Stimulated activated CD4-positive, alpha-beta T cell treated with anti-CD3 and anti-CD28 coated beads, Interleukin-4, amount 100 ng/mL, for 48 hours (primary cell): Measurements from ENCODE around the gene IL17REL.

Experiments used
- DNase-seq, 2 donors: peaks; one replicate each; pipeline ENCODE4 v3.0.0-alpha.2; 2020; ENCODE audit warnings: low read depth in 2 of 2

The IL17REL gene

GRCh38 chr22:50022171-50022819, 9.7 kb upstream of the IL17REL start:
- DNase-seq, result no peak

GRCh38 chr22:50020606-50021005, 8.0 kb upstream of the IL17REL start:
- DNase-seq, result no peak

- DNase-seq, result no peak
Measured at GRCh38 chr22:50019316-50019715, 6.8 kb upstream of the IL17REL start.

DNA sequence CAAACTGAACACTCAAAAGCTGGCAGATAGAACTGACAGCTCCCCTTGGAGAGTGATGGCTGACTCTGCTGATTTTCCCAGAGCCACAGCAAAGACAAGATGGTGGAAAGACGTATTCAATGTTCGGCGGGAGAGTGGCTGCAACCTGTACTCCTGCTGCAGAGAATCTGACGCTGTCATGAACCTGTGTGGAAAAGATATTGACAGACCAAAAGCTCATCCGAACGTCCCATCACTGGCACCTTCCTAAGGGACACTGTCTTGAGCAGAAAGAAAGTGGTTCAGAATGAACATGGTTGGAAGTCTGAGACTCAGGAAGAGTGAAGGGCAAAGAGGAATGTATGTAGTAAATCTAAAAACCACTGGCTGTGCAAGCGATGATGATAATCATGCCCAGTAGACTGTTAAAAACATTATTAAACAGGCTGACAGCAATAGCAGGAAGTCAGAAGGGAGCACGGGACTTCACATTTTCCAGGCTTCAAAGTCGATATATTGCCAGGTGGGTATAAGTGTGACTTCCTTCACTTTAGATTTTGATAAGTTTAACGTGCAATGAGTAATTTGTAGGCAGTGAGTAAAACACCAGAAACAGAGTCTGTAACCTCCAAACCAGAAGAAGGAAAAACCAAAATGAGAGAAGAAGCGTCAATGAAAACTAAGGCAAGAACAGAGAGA, 6.2 kb upstream of the IL17REL start:
- DNase-seq, result no peak

DNA sequence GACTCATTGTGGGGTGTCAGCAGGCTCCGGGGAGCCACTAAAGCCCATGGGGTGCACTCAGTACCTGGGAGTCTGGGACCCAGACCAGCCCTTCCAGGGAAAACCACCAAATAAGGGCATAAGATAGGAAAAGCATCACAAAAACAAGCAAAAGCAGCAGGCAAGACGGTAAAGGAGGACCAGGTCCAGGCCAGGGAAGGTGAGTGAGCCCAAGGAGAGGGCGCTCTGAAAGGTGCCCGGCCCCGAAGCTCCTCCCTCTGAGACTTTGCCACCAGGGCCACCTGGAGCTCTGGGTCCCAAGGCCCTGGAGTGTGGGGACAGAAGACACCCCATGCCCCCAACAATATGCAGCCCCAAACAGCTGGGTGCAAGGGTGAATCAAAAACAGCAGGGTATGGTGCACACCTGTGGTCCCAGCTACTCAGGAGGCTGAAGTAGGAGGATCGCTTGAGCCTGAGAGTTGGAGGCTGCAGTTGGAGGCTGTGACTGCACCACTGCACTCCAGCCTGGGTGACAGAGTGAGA, 5.2 kb upstream of the IL17REL start:
- DNase-seq, result no peak

GRCh38 chr22:50016988-50017700, 4.6 kb upstream of the IL17REL start:
- peak; percentile 60 to 81 for DNase-seq

GRCh38 chr22:50016308-50016987, 3.9 kb upstream of the IL17REL start:
- no peak for DNase-seq

DNA sequence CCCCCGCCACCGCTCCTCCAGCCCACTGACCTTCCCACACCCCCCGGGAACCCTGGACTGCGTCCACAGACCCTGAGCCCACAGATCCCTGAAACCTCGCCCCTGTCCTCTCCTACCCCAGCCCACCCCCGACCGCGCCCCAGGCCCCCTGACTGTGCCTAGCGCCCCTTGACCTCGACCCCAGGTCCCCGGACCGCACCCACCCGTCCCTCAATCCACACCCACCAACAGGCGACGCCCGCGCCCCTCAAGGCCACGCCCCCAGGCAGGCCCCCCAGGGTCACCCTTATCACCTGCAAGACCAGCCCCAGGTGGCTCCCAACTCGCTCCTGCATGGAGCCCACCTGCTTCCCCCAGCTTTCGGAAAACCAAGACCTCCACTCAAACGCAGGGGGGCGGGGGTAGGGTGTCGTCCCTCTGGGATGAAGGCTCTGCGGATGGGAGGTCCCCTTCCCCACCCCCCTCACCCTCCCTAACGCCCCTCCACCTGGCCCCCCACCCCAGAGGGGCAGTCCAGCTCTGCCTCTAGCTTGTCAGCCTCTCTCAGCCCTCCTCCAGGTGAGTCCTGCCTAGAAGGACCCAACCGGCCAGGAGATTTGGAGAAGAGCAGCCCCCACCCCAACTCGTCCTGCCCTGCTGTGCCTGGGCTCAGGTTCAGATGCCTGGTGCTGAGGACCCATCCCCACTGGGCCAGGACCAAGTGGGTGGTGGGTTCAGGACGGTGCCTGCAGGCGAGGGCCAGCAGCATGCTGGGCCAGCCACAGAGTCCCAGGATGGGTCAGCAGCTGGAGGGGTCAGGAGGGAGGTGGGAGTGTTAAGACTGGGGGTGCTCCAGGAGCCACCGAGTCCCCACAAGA, 3.1 kb upstream of the IL17REL start:
- DNase-seq, result no peak

DNA sequence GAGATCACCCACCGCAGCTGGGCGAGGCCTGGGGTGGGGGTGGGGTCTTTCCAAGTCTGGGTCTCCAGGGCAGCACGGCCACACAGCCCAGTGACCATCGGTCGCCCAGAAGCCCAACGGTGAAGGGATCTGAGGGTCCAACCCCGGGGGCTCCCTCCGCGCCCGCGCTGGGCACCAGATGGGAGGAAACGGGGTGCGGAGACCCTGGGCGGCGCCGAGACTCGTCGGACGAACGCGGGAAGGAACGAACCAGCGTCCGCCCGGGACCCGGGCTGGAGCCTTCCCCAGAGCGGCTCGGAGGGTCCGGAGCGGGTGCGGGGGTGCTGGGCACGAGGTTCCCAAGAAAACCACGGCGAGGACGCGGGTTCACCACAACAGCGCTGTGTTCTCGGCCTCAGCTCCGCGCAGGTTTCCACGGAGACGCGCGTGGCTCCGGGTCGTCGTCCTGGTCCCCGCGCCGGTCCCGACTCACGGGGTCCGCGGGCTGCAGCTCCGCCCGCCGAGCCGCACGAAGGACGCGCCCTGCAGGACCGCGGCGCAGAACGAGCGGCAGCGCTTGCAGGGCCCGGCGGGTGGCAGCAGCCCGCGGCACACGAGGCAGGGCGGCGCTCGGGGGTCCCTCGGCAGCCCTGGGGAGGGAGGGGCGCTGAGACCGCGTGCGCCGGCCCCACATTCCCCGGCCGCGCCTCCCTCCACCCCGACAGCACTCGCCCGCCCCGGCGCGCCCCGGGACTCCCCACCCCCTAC, 2.3 kb upstream of the IL17REL start:
- no peak for DNase-seq

DNA sequence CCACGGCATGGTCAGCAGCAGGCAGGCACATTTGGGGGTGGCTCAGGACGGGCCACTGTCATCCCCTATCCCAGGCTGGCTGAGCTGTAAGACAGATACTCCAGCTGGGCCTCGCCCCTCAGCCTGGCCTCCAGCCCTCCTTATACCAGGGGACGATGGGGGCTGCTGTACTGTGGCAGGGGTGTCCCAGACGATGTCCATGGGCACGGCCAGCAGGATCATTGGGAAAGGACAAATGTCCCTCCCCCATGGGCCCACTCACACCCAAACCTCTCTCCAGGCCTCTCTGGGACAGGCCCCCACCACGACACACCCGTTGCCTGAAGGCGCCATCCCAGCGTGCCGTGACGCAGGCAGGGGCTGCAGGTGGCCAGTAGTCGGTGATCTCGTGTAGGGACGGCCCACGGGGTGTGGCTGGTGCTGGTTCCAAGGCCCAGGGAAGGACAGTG, 1.5 kb upstream of the IL17REL start:
- DNase-seq, result no peak

DNA sequence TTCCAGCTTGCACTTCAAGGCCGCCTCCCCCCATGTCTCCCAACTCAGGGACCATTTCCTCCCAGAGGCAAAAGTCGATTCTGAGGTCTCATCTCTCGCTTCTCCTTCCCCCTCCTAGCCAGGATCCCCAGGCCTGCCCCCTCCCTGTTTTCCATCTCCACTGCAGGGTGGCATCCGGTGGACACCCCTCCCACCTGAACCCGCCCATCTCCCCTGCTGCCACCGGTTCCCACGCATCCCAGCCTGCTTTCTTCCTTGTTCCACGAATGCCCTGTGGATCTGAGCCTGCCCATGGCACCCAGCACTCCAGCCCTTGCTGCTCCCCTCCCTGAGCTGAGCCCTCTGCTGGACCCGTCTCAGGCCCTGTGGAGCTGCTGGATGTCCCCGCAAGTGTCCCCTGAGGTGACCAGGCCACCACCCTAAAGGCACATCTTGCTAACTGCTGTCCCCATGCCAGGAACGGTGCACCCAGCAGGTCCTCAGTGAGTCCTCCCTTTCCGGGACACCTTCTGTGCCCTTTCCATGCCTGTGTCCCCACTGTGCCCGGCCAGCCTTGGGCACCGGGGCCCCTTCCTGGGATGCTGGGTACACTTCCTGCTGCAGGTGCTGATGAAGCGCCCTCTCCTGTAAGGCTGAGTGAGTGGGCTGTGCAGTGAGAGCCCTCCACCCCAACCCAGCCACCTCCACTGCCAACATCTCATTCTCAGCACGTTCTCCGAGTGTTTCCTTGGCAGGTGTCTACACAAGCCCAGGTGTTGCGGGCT, 936 bp downstream of the IL17REL start:
- DNase-seq, result no peak

DNA sequence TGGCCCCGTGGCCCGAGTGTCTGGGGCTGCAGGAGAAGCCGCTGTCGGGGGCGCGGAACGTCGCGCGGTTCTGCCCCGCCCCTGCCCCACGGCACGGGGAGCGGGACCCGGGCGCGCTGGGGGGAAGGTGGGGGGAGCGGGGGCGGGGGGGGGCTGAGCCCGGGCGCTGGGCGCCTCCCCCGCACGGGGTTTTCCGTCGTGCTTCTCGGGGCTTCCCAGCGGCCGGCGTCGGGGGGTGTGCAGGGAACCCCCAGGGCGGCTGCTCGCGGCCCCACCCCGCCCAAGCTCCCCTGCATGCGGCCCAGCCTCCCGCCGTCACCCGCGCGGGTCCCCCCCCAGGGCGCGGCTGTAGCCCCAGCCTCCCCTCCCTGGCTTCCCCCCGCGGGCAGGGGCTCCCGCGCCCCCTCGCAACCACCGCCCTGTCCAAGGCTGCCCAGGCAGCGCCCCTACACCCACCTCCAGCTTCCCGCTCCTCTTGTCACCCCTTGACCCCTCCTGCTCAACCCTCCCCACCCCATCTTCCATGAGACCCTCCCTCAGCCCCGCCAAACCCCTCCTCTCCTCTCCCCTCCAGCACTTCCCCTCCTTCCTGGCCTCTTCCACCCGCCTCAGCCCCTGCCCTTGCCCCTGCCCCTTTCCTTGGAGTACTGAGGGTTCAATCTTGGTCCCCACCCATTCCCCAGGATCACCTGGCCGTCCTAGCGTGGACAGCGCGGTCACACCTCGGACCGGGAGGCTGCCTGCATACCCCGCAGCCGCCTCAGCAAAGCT, 1.7 kb downstream of the IL17REL start:
- DNase-seq, result no peak

DNA sequence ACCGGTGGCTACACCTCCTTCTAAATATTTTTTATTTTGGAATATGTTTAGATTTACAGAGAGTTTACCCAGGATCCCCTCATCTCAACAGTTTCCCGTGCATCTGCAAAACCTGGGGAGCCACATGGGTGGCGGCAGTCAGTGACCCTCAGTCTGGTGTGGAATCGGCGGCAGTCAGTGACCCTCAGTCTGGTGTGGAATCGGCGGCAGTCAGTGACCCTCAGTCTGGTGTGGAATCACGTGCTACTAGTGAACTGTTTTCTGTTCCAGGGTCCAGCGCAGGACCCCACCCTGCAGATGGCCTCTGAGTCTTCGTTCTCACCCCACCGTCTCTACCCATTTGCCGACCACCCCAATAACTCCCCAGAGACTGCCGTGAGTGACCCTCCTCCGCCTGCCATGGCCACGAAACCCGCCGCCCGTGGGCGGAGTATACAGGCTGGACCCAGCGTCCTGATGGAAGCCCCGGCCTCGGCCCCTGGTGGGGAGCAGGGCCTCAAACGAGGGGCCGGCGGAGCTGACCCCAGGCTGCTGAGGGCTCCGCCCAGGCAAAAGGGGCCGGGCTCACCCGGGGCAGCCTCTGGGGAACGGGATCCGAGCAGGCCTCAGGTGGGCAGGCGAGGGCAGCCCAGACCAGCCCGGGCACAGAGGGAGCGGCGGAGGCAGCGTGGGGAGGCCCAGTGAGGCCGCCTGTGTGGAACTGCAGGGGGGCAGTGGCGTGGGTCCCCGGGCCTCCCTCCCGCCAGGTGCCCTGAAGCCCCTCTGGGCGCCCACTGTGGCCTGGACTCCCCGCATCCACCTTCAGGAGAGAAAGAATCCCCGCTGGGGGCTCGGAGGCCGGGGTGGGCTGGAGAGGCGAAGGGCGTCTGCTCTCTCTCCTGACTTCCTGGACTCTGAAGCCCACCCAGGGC, 2.5 kb downstream of the IL17REL start:
- DNase-seq, result no peak

GRCh38 chr22:50009251-50009650, 3.3 kb downstream of the IL17REL start:
- DNase-seq, result no peak

- no peak for DNase-seq
Measured at GRCh38 chr22:50008151-50009040, 4.2 kb downstream of the IL17REL start.

DNA sequence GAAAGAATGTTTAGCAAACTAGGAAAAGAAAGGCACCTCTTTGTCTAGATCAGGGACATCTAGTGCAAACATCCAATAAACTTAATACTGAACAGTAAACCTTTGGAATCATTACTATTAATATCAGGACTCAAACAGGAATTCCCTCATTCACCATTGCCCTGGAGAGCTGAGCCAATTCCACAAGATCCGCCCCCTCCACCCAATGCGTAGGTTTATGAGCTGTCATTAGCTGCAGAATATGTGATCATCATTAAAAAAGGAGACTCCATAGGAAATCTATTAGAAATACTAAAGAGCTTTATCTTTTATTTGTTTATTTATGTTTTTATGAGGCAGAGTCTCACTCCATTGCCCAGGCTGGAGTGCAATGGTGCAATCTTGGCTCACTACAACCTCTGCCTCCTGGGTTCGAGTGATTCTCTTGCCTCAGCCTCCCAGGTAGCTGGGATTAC, 5.5 kb downstream of the IL17REL start:
- DNase-seq, result no peak

DNA sequence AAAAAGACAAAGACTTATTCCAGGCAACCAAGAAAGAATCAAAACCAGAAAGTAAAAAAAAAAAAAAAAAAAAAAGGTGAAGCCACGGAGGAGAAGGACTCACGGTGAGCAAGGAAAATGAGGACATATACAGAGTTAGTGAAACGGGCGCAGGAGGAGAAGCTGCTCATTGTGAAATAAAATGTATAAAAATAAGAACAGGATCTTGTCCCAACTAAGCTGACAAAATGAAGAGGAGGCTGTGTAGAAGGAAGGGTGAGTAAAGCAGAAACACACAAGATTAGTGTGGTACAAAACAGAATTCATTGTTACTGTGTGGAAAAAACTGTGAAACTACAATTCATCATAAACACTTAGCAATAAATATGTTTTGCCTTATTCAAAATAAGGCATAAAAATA, 7.6 kb downstream of the IL17REL start:
- no peak for DNase-seq
